H9 (cell line): ENCODE data around the gene GRK4. TPM values are rescaled to one million over a fixed set of nuclear protein-coding genes. Genes with fewer than 3 reads are reported as not detected.

Experiments
- DNase-seq: peaks from one replicate; pipeline ENCODE4 v3.0.0-alpha.2; 2017
- H2AFZ ChIP-seq: one replicate; pipeline ENCODE4 v1.6.1; 2013; ENCODE audit warnings: mild to moderate bottlenecking, low read length, control low read depth, moderate library complexity
- H2AK5ac ChIP-seq: 2 replicates; pipeline ENCODE4 v1.6.1; 2013; ENCODE audit warnings: low read length, control low read depth, mixed read lengths; ENCODE audit not compliant: insufficient read length
- H2BK120ac ChIP-seq: one replicate; pipeline ENCODE4 v1.6.1; 2013; ENCODE audit warnings: low read depth, mild to moderate bottlenecking, low read length, control low read depth, inconsistent platforms; ENCODE audit not compliant: poor library complexity, severe bottlenecking
- H2BK12ac ChIP-seq: 2 replicates; pipeline ENCODE4 v1.6.1; 2013; ENCODE audit warnings: low read length, control low read depth, mixed read lengths, low read depth; ENCODE audit not compliant: insufficient read length
- H2BK15ac ChIP-seq: 2 replicates; pipeline ENCODE4 v1.6.1; 2013; ENCODE audit warnings: low read depth, low read length, control low read depth
- H2BK20ac ChIP-seq: one replicate; pipeline ENCODE4 v1.6.1; 2013; ENCODE audit warnings: low read depth, mild to moderate bottlenecking, low read length, control low read depth, inconsistent platforms; ENCODE audit not compliant: poor library complexity, severe bottlenecking
- H2BK5ac ChIP-seq: 2 replicates; pipeline ENCODE4 v1.6.1; 2013; ENCODE audit warnings: low read length, control low read depth, mixed read lengths; ENCODE audit not compliant: insufficient read length
- H3K14ac ChIP-seq: 2 replicates; pipeline ENCODE4 v1.6.1; 2013; ENCODE audit warnings: low read length, control low read depth; ENCODE audit not compliant: insufficient read depth
- H3K18ac ChIP-seq: 2 replicates; pipeline ENCODE4 v1.6.1; 2013; ENCODE audit warnings: low read depth, mild to moderate bottlenecking, mixed read lengths, low read length, control low read depth; ENCODE audit not compliant: insufficient read length
- H3K23ac ChIP-seq: 2 replicates; pipeline ENCODE4 v1.6.1; 2013; ENCODE audit warnings: low read length, control low read depth, mixed read lengths, low read depth; ENCODE audit not compliant: insufficient read length
- H3K23me2 ChIP-seq: 2 replicates; pipeline ENCODE4 v1.6.1; 2013; ENCODE audit warnings: low read depth, mild to moderate bottlenecking, mixed read lengths, low read length, control low read depth; ENCODE audit not compliant: insufficient read length, poor library complexity, severe bottlenecking
- H3K27ac ChIP-seq: 2 replicates; pipeline ENCODE4 v1.5.1; 2013; ENCODE audit warnings: low read length, control low read depth, mixed read lengths, low read depth; ENCODE audit not compliant: insufficient read length
- H3K27me3 ChIP-seq: 2 replicates; pipeline ENCODE4 v1.6.1; 2013; ENCODE audit warnings: low read length, control low read depth, inconsistent platforms; ENCODE audit not compliant: insufficient read depth
- H3K4ac ChIP-seq: 2 replicates; pipeline ENCODE4 v1.6.1; 2013; ENCODE audit warnings: low read depth, mild to moderate bottlenecking, control low read depth, inconsistent platforms, low read length, moderate library complexity
- H3K4me1 ChIP-seq: 2 replicates; pipeline ENCODE4 v1.6.1; 2013; ENCODE audit warnings: low read length, control low read depth, inconsistent platforms; ENCODE audit not compliant: insufficient read depth
- H3K4me2 ChIP-seq: 2 replicates; pipeline ENCODE4 v1.6.1; 2013; ENCODE audit warnings: low read length, control low read depth, mixed read lengths; ENCODE audit not compliant: insufficient read length, insufficient read depth
- H3K56ac ChIP-seq: 2 replicates; pipeline ENCODE4 v1.6.1; 2013; ENCODE audit warnings: low read depth, mild to moderate bottlenecking, mixed read lengths, low read length, control low read depth; ENCODE audit not compliant: insufficient read length
- H3K79me1 ChIP-seq: 2 replicates; pipeline ENCODE4 v1.6.1; 2013; ENCODE audit warnings: low read depth, mild to moderate bottlenecking, moderate library complexity, low read length, control low read depth, inconsistent platforms; ENCODE audit not compliant: insufficient read depth, poor library complexity, severe bottlenecking
- H3K79me2 ChIP-seq: 2 replicates; pipeline ENCODE4 v1.6.1; 2013; ENCODE audit warnings: low read length, control low read depth, inconsistent platforms; ENCODE audit not compliant: insufficient read depth
- H3K9ac ChIP-seq: 2 replicates; pipeline ENCODE4 v1.6.1; 2013; ENCODE audit warnings: low read length, control low read depth, mixed read lengths; ENCODE audit not compliant: insufficient read length; ENCODE audit errors: extremely low read depth
- H3K9me3 ChIP-seq: one replicate; pipeline ENCODE4 v1.6.1; 2013; ENCODE audit warnings: low read depth, low read length, inconsistent platforms; ENCODE audit not compliant: control insufficient read depth
- H3T11ph ChIP-seq: one replicate; pipeline ENCODE4 v1.6.1; 2013; ENCODE audit warnings: mild to moderate bottlenecking, low read length, control low read depth, inconsistent platforms
- H4K20me1 ChIP-seq: one replicate; pipeline ENCODE4 v1.6.1; 2013; ENCODE audit not compliant: control insufficient read depth, insufficient read length, insufficient read depth
- H4K5ac ChIP-seq: 2 replicates; pipeline ENCODE4 v1.6.1; 2013; ENCODE audit warnings: low read depth, mild to moderate bottlenecking, mixed read lengths, low read length, control low read depth; ENCODE audit not compliant: insufficient read length
- H4K8ac ChIP-seq: replicated peaks from 2 replicates; pipeline ENCODE4 v1.6.1; 2013; ENCODE audit warnings: low read length, control low read depth, mixed read lengths, low read depth; ENCODE audit not compliant: insufficient read length
- H4K91ac ChIP-seq: 2 replicates; pipeline ENCODE4 v1.6.1; 2013; ENCODE audit warnings: low read depth, mild to moderate bottlenecking, moderate library complexity, mixed read lengths, low read length, control low read depth; ENCODE audit not compliant: insufficient read length
- H3K27ac Mint-ChIP-seq, 3 experiments: 2 replicates in 2 of 3; 3 replicates in 1 of 3; pipeline ENCODE4 v1.8.0; 2020 to 2021; ENCODE audit warnings: mixed read lengths in 3 of 3, mild to moderate bottlenecking in 1 of 3, moderate library complexity in 1 of 3
- H3K27me3 Mint-ChIP-seq: 2 replicates; pipeline ENCODE4 v1.8.0; 2021; ENCODE audit warnings: low read depth, mild to moderate bottlenecking, moderate library complexity, mixed read lengths
- H3K36me3 Mint-ChIP-seq, 3 experiments: 2 replicates in 2 of 3; 3 replicates in 1 of 3; pipeline ENCODE4 v1.8.0; 2020 to 2021; ENCODE audit warnings: low read depth in 3 of 3, mixed read lengths in 3 of 3; ENCODE audit not compliant: insufficient read depth in 1 of 3
- H3K4me1 Mint-ChIP-seq, 2 experiments: 2 replicates each; pipeline ENCODE4 v1.8.0; 2020; ENCODE audit warnings: mixed read lengths in 2 of 2
- H3K4me3 Mint-ChIP-seq, 2 experiments: 2 replicates in 1 of 2; 3 replicates in 1 of 2; pipeline ENCODE4 v1.8.0; 2020 to 2021; ENCODE audit warnings: mild to moderate bottlenecking in 2 of 2, mixed read lengths in 2 of 2, moderate library complexity in 1 of 2
- H3K9me3 Mint-ChIP-seq, 2 experiments: 2 replicates in 1 of 2; 3 replicates in 1 of 2; pipeline ENCODE4 v1.8.0; 2020; ENCODE audit warnings: mild to moderate bottlenecking in 2 of 2, mixed read lengths in 2 of 2, moderate library complexity in 1 of 2
- CTCF ChIP-seq: fragments of 200-600 bp; sonication (generic); conservative IDR thresholded peaks from 3 replicates; pipeline ENCODE4 v1.8.0; 2021; ENCODE audit warnings: antibody characterized with exemption, mild to moderate bottlenecking
- WGBS: extraction: QIAGEN DNeasy Blood & Tissue Kit; methylation state at CpG from one replicate; pipeline ENCODE4 v1.1.7; 2013; ENCODE audit warnings: missing lambda C conversion rate, low lambda C conversion rate, mixed read lengths; ENCODE audit not compliant: insufficient read length; ENCODE audit errors: extremely low coverage; 5-methylcytosine and 5-hydroxymethylcytosine counted together
- total RNA-seq: library from RNA; stranded (reverse); gene quantifications from 2 replicates; pipeline ENCODE4 v1.2.1, GENCODE V29; 2021

The GRK4 gene
- total RNA-seq, 1 experiment from 2014 or later, result 4.8 TPM

- H2BK5ac ChIP-seq, result no peak overlapping the region
- H4K5ac ChIP-seq, result no peak overlapping the region
- no peaks in the 10 kb centered on the region for H3K23me2 ChIP-seq
- no peaks in the 10 kb centered on the region; the same call in 1 of the 2 replicates for H3K4me1 ChIP-seq
- no peak overlapping the region for H2BK120ac ChIP-seq
- no peak overlapping the region for H2BK12ac ChIP-seq
- H3K56ac ChIP-seq, result no peak overlapping the region
- H4K8ac ChIP-seq, result no peak overlapping the region
- no peak for TF ChIP-seq CTCF
- no peak overlapping the region for H3K27ac ChIP-seq
- H3K4me2 ChIP-seq, result no peak overlapping the region
- peaks cover 21 to 22% of the 10 kb centered on the region in 2 experiments for H3K4me1 Mint-ChIP-seq
- no peak overlapping the region for H3K9ac ChIP-seq
- H3K79me1 ChIP-seq, result no peaks in the 10 kb centered on the region
- no CpG with 5 or more reads among the region's 4 CpGs for WGBS
- H3K9me3 ChIP-seq, result no peaks in the 10 kb centered on the region
- DNase-seq, result no peak
- no peak overlapping the region for H2BK20ac ChIP-seq
- H2AFZ ChIP-seq, result no peak overlapping the region
- H3K27me3 ChIP-seq, result no peaks in the 10 kb centered on the region
- H3K18ac ChIP-seq, result no peak overlapping the region
- H4K20me1 ChIP-seq, result no peaks in the 10 kb centered on the region
- H3K27me3 Mint-ChIP-seq, result no peaks in the 10 kb centered on the region
- no peak overlapping the region for H3T11ph ChIP-seq
- H2AK5ac ChIP-seq, result no peak overlapping the region
- H3K23ac ChIP-seq, result no peak overlapping the region
- no peak overlapping the region for H3K4me3 Mint-ChIP-seq
- H3K36me3 Mint-ChIP-seq, result no peaks in the 10 kb centered on the region; a peak in 1 of 7 replicates
- H3K27ac Mint-ChIP-seq, result no peak overlapping the region
- H3K4ac ChIP-seq, result no peak overlapping the region
- no peak overlapping the region for H3K14ac ChIP-seq
- peaks cover 0 to 2% of the 10 kb centered on the region in 2 experiments; a peak in 3 of 5 replicates for H3K9me3 Mint-ChIP-seq
- H4K91ac ChIP-seq, result no peak overlapping the region
- no peaks in the 10 kb centered on the region for H3K79me2 ChIP-seq
- H2BK15ac ChIP-seq, result no peak overlapping the region
Measured at GRCh38 chr4:3046623-3047022, 83.3 kb downstream of the GRK4 start.
